Duodenal mucosa (tissue), 2 donors: ENCODE results near the gene SCN5A.

Source experiments
- H3K27ac ChIP-seq: one replicate; pipeline ENCODE4 v1.7.0; 2013; ENCODE audit warnings: low read depth, low read length
- H3K27me3 ChIP-seq, 2 donors: one replicate each; pipeline ENCODE4 v1.7.0; 2013; ENCODE audit warnings: low read length in 2 of 2, control low read depth in 1 of 2; ENCODE audit not compliant: insufficient read depth in 2 of 2, control insufficient read depth in 1 of 2
- H3K36me3 ChIP-seq, 2 donors: one replicate each; pipeline ENCODE4 v1.7.0; 2013; ENCODE audit warnings: low read length in 2 of 2, control low read depth in 1 of 2; ENCODE audit not compliant: insufficient read depth in 2 of 2, control insufficient read depth in 1 of 2
- H3K4me1 ChIP-seq, 2 donors: one replicate each; pipeline ENCODE4 v1.7.0; 2013; ENCODE audit warnings: low read length in 2 of 2, control low read depth in 1 of 2; ENCODE audit not compliant: insufficient read depth in 2 of 2, control insufficient read depth in 1 of 2
- H3K4me3 ChIP-seq, 2 donors: one replicate each; pipeline ENCODE4 v1.7.0; 2013; ENCODE audit warnings: low read length in 2 of 2, low read depth in 1 of 2
- H3K9ac ChIP-seq, 2 donors: one replicate each; pipeline ENCODE4 v1.7.0; 2013; ENCODE audit warnings: low read length in 2 of 2, low read depth in 1 of 2
- H3K9me3 ChIP-seq, 2 donors: one replicate each; pipeline ENCODE4 v1.7.0; 2013; ENCODE audit warnings: low read length in 2 of 2, control low read depth in 1 of 2; ENCODE audit not compliant: control insufficient read depth in 1 of 2

Gene SCN5A

DNA sequence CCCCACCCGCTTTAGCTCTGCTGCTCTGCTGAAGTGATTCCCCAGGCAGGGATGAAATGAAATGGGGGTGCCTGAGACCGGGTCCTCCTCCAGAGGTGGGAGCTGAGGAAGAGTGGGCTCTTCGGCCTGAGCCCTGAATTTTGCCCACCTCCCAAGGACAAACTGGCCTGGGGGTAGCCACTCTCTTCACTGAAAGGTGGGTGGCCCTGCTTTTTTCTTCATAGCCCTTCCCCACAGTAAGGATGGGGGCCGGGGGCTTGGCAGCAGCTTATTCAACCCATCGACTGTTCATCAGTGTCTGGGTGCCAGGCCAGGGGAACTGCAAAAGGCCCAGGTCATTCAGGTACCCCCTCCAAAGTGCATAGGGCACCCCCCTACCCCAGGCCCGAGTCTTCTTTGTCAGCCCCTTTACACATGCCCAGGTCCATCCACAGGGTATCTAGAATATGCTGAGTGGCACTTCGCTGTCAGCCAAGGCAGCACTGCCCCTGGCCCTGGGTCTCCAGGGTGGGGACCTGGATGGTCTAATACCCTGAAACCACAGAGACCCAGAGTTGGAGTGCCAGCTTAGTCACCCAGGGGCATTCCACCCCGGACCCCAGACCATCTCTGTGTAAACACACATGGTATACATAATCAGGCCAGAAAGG lies 7.9 kb downstream of the SCN5A start:
- no peaks in the 10 kb centered on the region for H3K9me3 ChIP-seq

DNA sequence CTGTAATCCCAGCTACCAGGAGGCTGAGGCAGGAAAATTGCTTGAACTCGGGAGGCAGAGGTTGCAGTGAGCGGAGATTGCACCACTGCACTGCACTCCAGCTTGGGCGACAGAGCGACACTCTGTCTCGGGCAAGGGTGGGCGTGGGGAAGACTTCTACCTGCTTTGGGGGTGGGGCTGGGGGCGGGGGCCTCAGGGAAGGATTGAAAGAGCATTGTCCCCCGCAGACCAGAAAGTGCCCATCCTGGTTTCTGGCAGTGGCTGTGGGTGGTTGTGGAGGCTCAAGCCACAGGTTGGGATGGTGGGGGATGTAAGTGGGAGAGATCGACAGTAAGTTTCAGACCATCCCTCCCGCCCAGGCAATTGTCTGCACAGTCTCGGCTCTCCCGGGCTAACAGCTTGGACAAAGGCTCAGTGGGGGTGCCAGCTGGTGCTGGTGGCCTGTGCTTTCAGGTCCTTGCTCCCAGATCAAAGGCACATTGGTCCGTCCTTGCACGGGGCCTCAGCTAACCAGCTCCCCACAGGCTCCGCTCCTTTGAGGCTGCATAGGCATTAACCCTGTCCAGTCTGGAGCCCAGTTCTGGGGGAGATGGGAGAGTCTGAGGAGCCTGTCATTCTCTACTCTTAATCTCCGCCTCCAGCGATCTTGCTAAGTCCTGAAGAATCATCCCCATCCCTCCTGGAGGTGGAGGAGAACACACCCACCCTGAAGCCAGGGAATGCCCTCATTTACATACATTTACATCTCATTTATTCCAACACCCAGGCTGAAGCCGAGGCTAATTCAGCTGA lies 8.6 kb downstream of the SCN5A start:
- Histone ChIP-seq H3K9me3 (no peaks in the 10 kb centered on the region), H3K36me3 (no peaks in the 10 kb centered on the region)

More for the DNA sequence above, 7.9 kb downstream of the SCN5A start:
- Histone ChIP-seq H3K9ac (no peak overlapping the region), H3K4me1 (no peaks in the 10 kb centered on the region), H3K4me3 (no peak overlapping the region), H3K36me3 (no peaks in the 10 kb centered on the region), H3K27me3 (peaks cover 0 to 5% of the 10 kb centered on the region in 2 donors), H3K27ac (no peak overlapping the region)

DNA sequence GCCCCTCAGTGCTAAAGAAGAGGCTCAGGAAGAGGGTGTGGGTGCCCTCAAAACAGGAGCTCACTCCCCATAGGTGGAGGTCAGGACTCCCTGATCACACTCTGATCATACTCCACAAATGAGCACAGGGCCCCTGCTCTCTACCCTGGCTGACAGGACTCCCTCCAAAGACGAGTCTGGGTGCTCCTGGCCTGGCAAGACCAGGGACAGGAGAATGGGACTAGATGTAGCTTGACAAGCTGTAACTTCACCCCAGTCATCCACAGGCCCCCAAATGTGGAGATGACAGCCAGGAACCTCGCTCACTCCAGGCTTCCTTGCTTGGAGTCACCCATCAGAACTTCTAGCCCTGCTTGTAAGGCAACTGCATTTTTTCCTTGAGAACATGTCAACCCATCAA lies 11.1 kb downstream of the SCN5A start:
- peaks cover 4 to 5% of the 10 kb centered on the region in 2 donors for H3K27me3 ChIP-seq

More for the DNA sequence above, 8.6 kb downstream of the SCN5A start:
- Histone ChIP-seq H3K9ac (no peak overlapping the region), H3K27me3 (peaks cover 0 to 5% of the 10 kb centered on the region in 2 donors), H3K4me3 (no peak overlapping the region), H3K4me1 (no peaks in the 10 kb centered on the region), H3K27ac (no peak overlapping the region)

GRCh38 chr3:38637906-38638305 lies 11.6 kb downstream of the SCN5A start:
- Histone ChIP-seq H3K36me3 (no peaks in the 10 kb centered on the region), H3K27me3 (peaks cover 4 to 5% of the 10 kb centered on the region in 2 donors), H3K27ac (no peak overlapping the region)

More for the DNA sequence above, 11.1 kb downstream of the SCN5A start:
- H3K27ac ChIP-seq: no peak overlapping the region
- H3K4me1 ChIP-seq: no peaks in the 10 kb centered on the region
- no peak overlapping the region for H3K9ac ChIP-seq
- no peaks in the 10 kb centered on the region for H3K9me3 ChIP-seq
- H3K4me3 ChIP-seq: no peak overlapping the region
- no peaks in the 10 kb centered on the region for H3K36me3 ChIP-seq

GRCh38 chr3:38636881-38637280 lies 12.6 kb downstream of the SCN5A start:
- no peak overlapping the region for H3K4me3 ChIP-seq
- no peak overlapping the region for H3K27ac ChIP-seq
- H3K36me3 ChIP-seq: no peaks in the 10 kb centered on the region
- H3K27me3 ChIP-seq: peaks cover 0 to 4% of the 10 kb centered on the region in 2 donors
- no peaks in the 10 kb centered on the region for H3K4me1 ChIP-seq
- no peak overlapping the region for H3K9ac ChIP-seq
- no peaks in the 10 kb centered on the region for H3K9me3 ChIP-seq

More at GRCh38 chr3:38637906-38638305, 11.6 kb downstream of the SCN5A start:
- no peaks in the 10 kb centered on the region for H3K4me1 ChIP-seq
- H3K9me3 ChIP-seq: no peaks in the 10 kb centered on the region
- no peak overlapping the region for H3K4me3 ChIP-seq
- no peak overlapping the region for H3K9ac ChIP-seq

GRCh38 chr3:38636464-38636863 lies 13.0 kb downstream of the SCN5A start:
- Histone ChIP-seq H3K27me3 (peaks cover 0 to 4% of the 10 kb centered on the region in 2 donors), H3K9ac (no peak overlapping the region), H3K27ac (no peak overlapping the region), H3K36me3 (no peaks in the 10 kb centered on the region), H3K4me1 (no peaks in the 10 kb centered on the region), H3K9me3 (no peaks in the 10 kb centered on the region), H3K4me3 (no peak overlapping the region)

GRCh38 chr3:38634111-38634510 lies 15.4 kb downstream of the SCN5A start:
- Histone ChIP-seq H3K9ac (no peak overlapping the region), H3K9me3 (no peaks in the 10 kb centered on the region), H3K27ac (no peak overlapping the region), H3K36me3 (no peaks in the 10 kb centered on the region), H3K4me1 (no peaks in the 10 kb centered on the region), H3K4me3 (no peak overlapping the region), H3K27me3 (peaks cover 0 to 4% of the 10 kb centered on the region in 2 donors)

DNA sequence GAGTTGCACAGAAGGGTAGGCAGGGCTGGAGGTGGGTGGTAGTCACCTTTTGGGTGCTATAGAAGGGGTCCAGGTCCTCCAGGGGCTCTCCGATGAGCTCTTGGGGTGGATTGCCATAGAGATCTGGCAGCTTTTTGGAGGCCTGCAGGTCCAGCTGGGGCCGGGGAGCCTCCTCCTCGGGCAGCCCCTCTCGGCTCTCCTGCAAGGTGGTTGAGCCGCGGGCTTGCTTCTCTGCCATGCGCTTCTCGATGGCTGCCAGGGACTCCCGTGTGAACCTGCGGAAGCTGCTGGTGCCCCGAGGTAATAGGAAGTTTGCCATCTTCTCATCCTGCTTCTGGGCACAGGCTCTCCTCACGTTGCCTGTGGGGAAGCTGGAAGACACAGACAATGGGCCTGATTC lies 16.5 kb downstream of the SCN5A start:
- H3K4me1 ChIP-seq: no peaks in the 10 kb centered on the region
- no peaks in the 10 kb centered on the region for H3K36me3 ChIP-seq
- no peaks in the 10 kb centered on the region for H3K9me3 ChIP-seq
- no peak overlapping the region for H3K27ac ChIP-seq
- H3K27me3 ChIP-seq: peaks cover 0 to 4% of the 10 kb centered on the region in 2 donors
- no peak overlapping the region for H3K4me3 ChIP-seq
- H3K9ac ChIP-seq: no peak overlapping the region

- H3K27me3 ChIP-seq: peaks cover 0 to 4% of the 10 kb centered on the region in 2 donors
- no peak overlapping the region for H3K9ac ChIP-seq
- H3K4me3 ChIP-seq: no peak overlapping the region
- H3K9me3 ChIP-seq: no peaks in the 10 kb centered on the region
- no peaks in the 10 kb centered on the region for H3K36me3 ChIP-seq
- no peaks in the 10 kb centered on the region for H3K4me1 ChIP-seq
- H3K27ac ChIP-seq: no peak overlapping the region
Observed at GRCh38 chr3:38630606-38631005, 18.9 kb downstream of the SCN5A start.

GRCh38 chr3:38630070-38630469 lies 19.4 kb downstream of the SCN5A start:
- H3K27me3 ChIP-seq: peaks cover 0 to 4% of the 10 kb centered on the region in 2 donors
- H3K4me1 ChIP-seq: no peaks in the 10 kb centered on the region
- H3K36me3 ChIP-seq: no peaks in the 10 kb centered on the region
- H3K4me3 ChIP-seq: no peak overlapping the region
- H3K27ac ChIP-seq: no peak overlapping the region
- no peak overlapping the region for H3K9ac ChIP-seq
- no peaks in the 10 kb centered on the region for H3K9me3 ChIP-seq
